GM12878 (cell line): ENCODE results near the gene IFNGR2. TPM values are rescaled to one million over a fixed set of nuclear protein-coding genes. Genes with fewer than 3 reads are reported as not detected.

ENCODE experiments used
- ATAC-seq: fragments of 200-7000 bp; cut with Tn5 transposase; 3 replicates; pipeline ENCODE4 v1.9.1; 2020; ENCODE audit warnings: mild to moderate bottlenecking, moderate library complexity
- BruUV-seq: library from RNA; stranded (reverse); fragments of 400-500 nt; replicated peaks from 2 replicates; lab custom pipeline; 2021; lab: Mats Ljungman, UMichigan
- CTCF ChIA-PET: fragments of 300-600 bp; sonication (Branson Sonifier 250); formaldehyde crosslinking; extraction: SDS; loops from one replicate; lab custom pipeline; 2021; ENCODE audit warnings: inconsistent platforms; lab: Yijun Ruan, JAX
- POLR2A ChIA-PET: fragments of 350-600 bp; formaldehyde crosslinking; extraction: SDS; loops from one replicate; lab custom pipeline; 2021; ENCODE audit warnings: inconsistent platforms; lab: Charles Lee
- RAD21 ChIA-PET: fragments of 300-600 bp; sonication (Branson Sonifier 250); formaldehyde crosslinking; loops from one replicate; lab custom pipeline; 2023; ENCODE audit warnings: antibody characterized with exemption; ENCODE audit not compliant: unreplicated experiment; lab: Charles Lee
- SMC1A ChIA-PET: fragments of 300-600 bp; sonication (Branson Sonifier 250); formaldehyde crosslinking; loops from one replicate; lab custom pipeline; 2023; ENCODE audit not compliant: unreplicated experiment, uncharacterized antibody; lab: Charles Lee
- DNase-seq: peaks from one replicate; pipeline ENCODE4 v3.0.0-alpha.2; 2011; ENCODE audit warnings: low read depth, low spot score
- FAIRE-seq: peaks from 3 replicates; lab custom pipeline; 2011; peaks lifted over from hg19 to GRCh38; lab: Jason Lieb, UNC
- H2AFZ ChIP-seq: 2 replicates; pipeline ENCODE4 v1.6.0; 2011; ENCODE audit warnings: low read depth, low read length, control low read depth; ENCODE audit not compliant: control insufficient read depth
- H3K27ac ChIP-seq: 2 replicates; pipeline ENCODE4 v1.5.1; 2011; ENCODE audit warnings: control low read depth; ENCODE audit not compliant: control insufficient read depth, insufficient read depth
- H3K27me3 ChIP-seq, 2 experiments: replicated peaks in 1 of 2; 2 replicates each; pipeline versions ENCODE4 v1.6.0 to v1.6.1; 2011; ENCODE audit warnings: low read length in 1 of 2; ENCODE audit not compliant: control insufficient read depth in 2 of 2, insufficient read depth in 2 of 2
- H3K36me3 ChIP-seq, 2 experiments: 2 replicates each; pipeline ENCODE4 v1.5.1; 2011; ENCODE audit warnings: low read length in 1 of 2; ENCODE audit not compliant: control insufficient read depth in 2 of 2, insufficient read depth in 2 of 2
- H3K4me1 ChIP-seq: 2 replicates; pipeline ENCODE4 v1.6.1; 2011; ENCODE audit warnings: mild to moderate bottlenecking, low read length, moderate library complexity, mixed read lengths; ENCODE audit not compliant: control insufficient read depth, insufficient read depth
- H3K4me2 ChIP-seq: 2 replicates; pipeline ENCODE4 v1.6.0; 2011; ENCODE audit warnings: control low read depth; ENCODE audit not compliant: control insufficient read depth, insufficient read depth
- H3K4me3 ChIP-seq: fragments of 200-600 bp; sonication (generic); 2 replicates; pipeline ENCODE4 v1.5.1; 2016
- H3K79me2 ChIP-seq: 2 replicates; pipeline ENCODE4 v1.6.0; 2011; ENCODE audit warnings: low read length; ENCODE audit not compliant: control insufficient read depth, insufficient read depth
- H3K9ac ChIP-seq: 2 replicates; pipeline ENCODE4 v1.8.0; 2011; ENCODE audit warnings: low read length, control low read depth, mixed read lengths; ENCODE audit not compliant: control insufficient read depth, insufficient read depth
- H3K9me3 ChIP-seq: replicated peaks from 3 replicates; pipeline ENCODE4 v1.5.1; 2011; ENCODE audit warnings: mild to moderate bottlenecking, low read length; ENCODE audit not compliant: control insufficient read depth, insufficient read depth
- H4K20me1 ChIP-seq: 2 replicates; pipeline ENCODE4 v1.6.0; 2011; ENCODE audit not compliant: control insufficient read depth, insufficient read depth
- CBX3 ChIP-seq: fragments of 200-600 bp; sonication (generic); IDR thresholded peaks from 2 replicates; pipeline ENCODE4 v1.6.1; 2016; ENCODE audit warnings: low read depth, borderline replicate concordance
- MEF2B ChIP-seq: fragments of 450-650 bp; IDR thresholded peaks from 2 replicates; pipeline ENCODE4 v1.6.1; 2018; ENCODE audit warnings: mild to moderate bottlenecking, moderate library complexity; ENCODE audit not compliant: partially characterized antibody, poor library complexity, severe bottlenecking
- MYC ChIP-seq: IDR thresholded peaks from 2 replicates; pipeline ENCODE4 v1.6.1; 2011; ENCODE audit warnings: mild to moderate bottlenecking, low read length, moderate library complexity, inconsistent platforms; ENCODE audit not compliant: insufficient read depth, insufficient replicate concordance, insufficient read length, severe bottlenecking
- SMARCA5 ChIP-seq: fragments of 450-650 bp; IDR thresholded peaks from 2 replicates; pipeline ENCODE4 v1.6.1; 2017; ENCODE audit warnings: mild to moderate bottlenecking
- SREBF2 ChIP-seq: IDR thresholded peaks from 2 replicates; pipeline ENCODE4 v1.6.1; 2012; ENCODE audit warnings: mild to moderate bottlenecking, low read length
- TBL1XR1 ChIP-seq: IDR thresholded peaks from 2 replicates; pipeline ENCODE4 v1.6.1; 2012; ENCODE audit warnings: low read depth, low read length, improper control_type of control experiment
- WGBS: methylation state at CpG from one replicate; pipeline ENCODE4 v1.1.6; 2016; ENCODE audit warnings: low lambda C conversion rate; ENCODE audit not compliant: insufficient replicate concordance, insufficient coverage; ENCODE audit errors: missing lambda C conversion rate; 5-methylcytosine and 5-hydroxymethylcytosine counted together
- in situ Hi-C: fragments of 300-500 bp; cut with MboI; formaldehyde crosslinking; loops from 9 replicates; pipeline ENCODE4 v1.14.3; 2018; ENCODE audit warnings: mixed read lengths
- intact Hi-C: fragments of 100-400 bp; cut with micrococcal nuclease; formaldehyde crosslinking; loops from one replicate; pipeline ENCODE4 v1.14.2; 2022; ENCODE audit not compliant: unreplicated experiment
- polyA plus RNA-seq, 11 experiments: library from polyadenylated mRNA; depleted of rRNA in 4 of 11; unstranded in 6 of 11; stranded (reverse) in 5 of 11; fragments of >200 nt; fragmentation: Nextera tagmentation in 4 of 11; fragmentation: Illumina TruSeq in 1 of 11; extraction: Ambion mirVana in 4 of 11; extraction: Trizol in 1 of 11; gene quantifications; 1 replicate in 1 of 11; 2 replicates in 10 of 11; pipeline versions ENCODE4 v1.2.1 to v1.2.3, GENCODE V29; 2011 to 2016; ENCODE audit warnings: inconsistent platforms in 2 of 11, missing spikeins in 2 of 11, low read depth in 1 of 11
- total RNA-seq, 4 experiments: library from RNA; depleted of rRNA in 3 of 4; stranded (reverse); fragments of >200 nt in 3 of 4; fragmentation: Illumina TruSeq in 1 of 4; extraction: Trizol in 1 of 4; gene quantifications; 2 replicates each; pipeline versions ENCODE4 v1.2.1 to v1.2.3, GENCODE V29; 2013 to 2021
- TF ChIP-seq, protein P1 (sequence below): fragments of 450-650 bp; IDR thresholded peaks from 2 replicates; pipeline ENCODE4 v1.6.1; 2014; ENCODE audit warnings: mild to moderate bottlenecking
- TF ChIP-seq, protein P2 (sequence below): IDR thresholded peaks from 2 replicates; pipeline ENCODE4 v1.6.1; 2011; ENCODE audit warnings: borderline replicate concordance, low read depth, mild to moderate bottlenecking, moderate library complexity, mixed read lengths, low read length; ENCODE audit not compliant: insufficient read depth; ENCODE audit errors: extremely low read length
- TF ChIP-seq, protein P3 (sequence below): IDR thresholded peaks from 2 replicates; pipeline ENCODE4 v1.6.1; 2012; ENCODE audit warnings: low read depth, low read length, improper control_type of control experiment
- TF ChIP-seq, protein P4 (sequence below): fragments of 450-650 bp; IDR thresholded peaks from 2 replicates; pipeline ENCODE4 v1.6.1; 2017; ENCODE audit warnings: low read depth, mild to moderate bottlenecking, moderate library complexity

The IFNGR2 gene
- total and polyA plus RNA-seq, 10 of the 15 experiments (the other 5 are each of a cell fraction or from before 2014, with no cell fraction given): 23.6 to 98.8 (median 77.0) TPM

DNA sequence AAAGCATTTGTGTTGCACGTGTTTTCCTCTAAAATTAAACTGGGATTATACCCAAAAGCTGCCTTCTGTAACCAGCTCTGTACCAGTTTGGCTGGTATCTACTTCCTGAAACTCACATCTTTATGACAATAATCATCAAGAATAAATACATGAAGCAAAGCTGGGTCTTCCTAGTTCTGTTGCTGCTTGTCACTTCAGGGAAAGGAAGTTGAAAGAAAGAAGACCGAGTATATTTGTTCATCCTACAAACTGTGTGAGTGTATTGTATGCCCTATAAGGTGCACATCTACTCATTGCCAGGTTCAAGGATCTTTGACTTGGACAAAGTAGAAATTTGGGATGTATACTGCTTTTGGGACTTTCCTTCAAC, 29.1 kb upstream of the IFNGR2 start:
- Histone ChIP-seq H3K27ac (no peak overlapping the region), H2AFZ (no peak overlapping the region), H3K79me2 (no peaks in the 10 kb centered on the region), H3K4me1 (peaks cover 14% of the 10 kb centered on the region), H3K9me3 (peaks cover 5% of the 10 kb centered on the region), H3K9ac (no peak overlapping the region), H4K20me1 (no peaks in the 10 kb centered on the region), H3K4me3 (no peak overlapping the region), H3K27me3 (no peaks in the 10 kb centered on the region), H3K4me2 (0 out of 2 replicates have a peak overlapping the region, but pooled peaks have one; percentile 28), H3K36me3 (no peaks in the 10 kb centered on the region)
- POLR2A ChIA-PET: no interaction called here
- ATAC-seq (no peak; the same call in 2 of the 3 replicates), FAIRE-seq (no peak), DNase-seq (no peak)
- in situ Hi-C loops (no loop called here), intact Hi-C loops (loop anchor here (1.0 kb wide), 1 partner anchor 175 kb away; no protein-coding TSS in a partner anchor)
- no TSS peak for BruUV-seq
- CTCF ChIA-PET: interaction anchor here (0.7 to 5.9 kb wide), 12 partner anchors 11 to 176 kb away, joined by 3 to 75 read pairs (median 4); no protein-coding TSS in a partner anchor
- SMC1A ChIA-PET: interaction anchor here (0.7 to 5.7 kb wide), 10 partner anchors 11 to 177 kb away, joined by 3 to 39 read pairs (median 4); no protein-coding TSS in a partner anchor
- RAD21 ChIA-PET: interaction anchor here (0.8 to 3.1 kb wide), 5 partner anchors 11 to 177 kb away, joined by 3 to 13 read pairs (median 5); no protein-coding TSS in a partner anchor
- 2% methylated on average over 2 of the region's 2 CpGs for WGBS
- TF ChIP-seq SMARCA5 (0 out of 2 replicates have a peak, but pooled peaks have one; percentile 39), CBX3 (no peak), MEF2B (no peak), SREBF2 (no peak), TBL1XR1 (no peak), MYC (no peak)
- TF ChIP-seq, protein P1, sequence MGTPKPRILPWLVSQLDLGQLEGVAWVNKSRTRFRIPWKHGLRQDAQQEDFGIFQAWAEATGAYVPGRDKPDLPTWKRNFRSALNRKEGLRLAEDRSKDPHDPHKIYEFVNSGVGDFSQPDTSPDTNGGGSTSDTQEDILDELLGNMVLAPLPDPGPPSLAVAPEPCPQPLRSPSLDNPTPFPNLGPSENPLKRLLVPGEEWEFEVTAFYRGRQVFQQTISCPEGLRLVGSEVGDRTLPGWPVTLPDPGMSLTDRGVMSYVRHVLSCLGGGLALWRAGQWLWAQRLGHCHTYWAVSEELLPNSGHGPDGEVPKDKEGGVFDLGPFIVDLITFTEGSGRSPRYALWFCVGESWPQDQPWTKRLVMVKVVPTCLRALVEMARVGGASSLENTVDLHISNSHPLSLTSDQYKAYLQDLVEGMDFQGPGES: no peak
- TF ChIP-seq, protein P2, sequence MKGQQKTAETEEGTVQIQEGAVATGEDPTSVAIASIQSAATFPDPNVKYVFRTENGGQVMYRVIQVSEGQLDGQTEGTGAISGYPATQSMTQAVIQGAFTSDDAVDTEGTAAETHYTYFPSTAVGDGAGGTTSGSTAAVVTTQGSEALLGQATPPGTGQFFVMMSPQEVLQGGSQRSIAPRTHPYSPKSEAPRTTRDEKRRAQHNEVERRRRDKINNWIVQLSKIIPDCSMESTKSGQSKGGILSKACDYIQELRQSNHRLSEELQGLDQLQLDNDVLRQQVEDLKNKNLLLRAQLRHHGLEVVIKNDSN: no peak
- TF ChIP-seq, protein P3, sequence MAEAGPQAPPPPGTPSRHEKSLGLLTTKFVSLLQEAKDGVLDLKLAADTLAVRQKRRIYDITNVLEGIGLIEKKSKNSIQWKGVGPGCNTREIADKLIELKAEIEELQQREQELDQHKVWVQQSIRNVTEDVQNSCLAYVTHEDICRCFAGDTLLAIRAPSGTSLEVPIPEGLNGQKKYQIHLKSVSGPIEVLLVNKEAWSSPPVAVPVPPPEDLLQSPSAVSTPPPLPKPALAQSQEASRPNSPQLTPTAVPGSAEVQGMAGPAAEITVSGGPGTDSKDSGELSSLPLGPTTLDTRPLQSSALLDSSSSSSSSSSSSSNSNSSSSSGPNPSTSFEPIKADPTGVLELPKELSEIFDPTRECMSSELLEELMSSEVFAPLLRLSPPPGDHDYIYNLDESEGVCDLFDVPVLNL: no peak
- TF ChIP-seq, protein P4, sequence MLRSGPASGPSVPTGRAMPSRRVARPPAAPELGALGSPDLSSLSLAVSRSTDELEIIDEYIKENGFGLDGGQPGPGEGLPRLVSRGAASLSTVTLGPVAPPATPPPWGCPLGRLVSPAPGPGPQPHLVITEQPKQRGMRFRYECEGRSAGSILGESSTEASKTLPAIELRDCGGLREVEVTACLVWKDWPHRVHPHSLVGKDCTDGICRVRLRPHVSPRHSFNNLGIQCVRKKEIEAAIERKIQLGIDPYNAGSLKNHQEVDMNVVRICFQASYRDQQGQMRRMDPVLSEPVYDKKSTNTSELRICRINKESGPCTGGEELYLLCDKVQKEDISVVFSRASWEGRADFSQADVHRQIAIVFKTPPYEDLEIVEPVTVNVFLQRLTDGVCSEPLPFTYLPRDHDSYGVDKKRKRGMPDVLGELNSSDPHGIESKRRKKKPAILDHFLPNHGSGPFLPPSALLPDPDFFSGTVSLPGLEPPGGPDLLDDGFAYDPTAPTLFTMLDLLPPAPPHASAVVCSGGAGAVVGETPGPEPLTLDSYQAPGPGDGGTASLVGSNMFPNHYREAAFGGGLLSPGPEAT: 0 out of 2 replicates have a peak, but pooled peaks have one; percentile 49
